Astrocyte of the hippocampus (primary cell): ENCODE measurements around the gene ETFDH.
A peak's percentile ranks its signal among the peaks of the same experiment; 100 is the strongest.
"Not testable (repeated sequence)": the region's sequence is repeated elsewhere in the genome, so short reads cannot be mapped to it uniquely, and the experiment has no call there.

Source experiments
- DNase-seq: peaks from one replicate; pipeline ENCODE4 v3.0.0; 2011; ENCODE audit warnings: low read depth, low spot score

ETFDH gene

GRCh38 chr4:158678767-158679166 lies 6.7 kb downstream of the ETFDH start:
- no peak for DNase-seq

- DNase-seq = no peak
Observed at GRCh38 chr4:158681629-158682028, 9.5 kb downstream of the ETFDH start.

GRCh38 chr4:158682066-158682465 lies 10.0 kb downstream of the ETFDH start:
- no peak for DNase-seq

GRCh38 chr4:158688813-158689212 lies 16.7 kb downstream of the ETFDH start:
- DNase-seq = no peak

- no peak for DNase-seq
Observed at GRCh38 chr4:158704274-158704673, 32.2 kb downstream of the ETFDH start.

DNA sequence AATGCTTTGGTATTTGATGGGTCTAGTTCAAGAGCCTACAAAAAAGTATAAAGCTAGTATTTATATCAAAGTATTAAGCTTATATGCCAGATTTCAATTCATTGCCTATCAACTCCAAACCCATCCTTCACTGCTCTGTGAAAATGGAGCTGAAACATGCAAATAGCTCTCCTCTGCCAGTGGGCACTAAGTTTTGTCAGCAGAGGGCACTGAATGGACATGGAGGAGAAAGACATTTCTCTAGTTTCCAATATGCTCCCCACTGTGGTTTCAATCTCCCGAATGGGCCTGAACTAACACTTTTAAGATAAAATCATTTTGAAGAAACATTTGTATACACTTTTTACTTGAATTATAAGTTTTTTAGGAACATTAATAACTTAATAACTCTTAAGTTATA lies 38.7 kb downstream of the ETFDH start:
- peak; percentile 35 for DNase-seq

DNA sequence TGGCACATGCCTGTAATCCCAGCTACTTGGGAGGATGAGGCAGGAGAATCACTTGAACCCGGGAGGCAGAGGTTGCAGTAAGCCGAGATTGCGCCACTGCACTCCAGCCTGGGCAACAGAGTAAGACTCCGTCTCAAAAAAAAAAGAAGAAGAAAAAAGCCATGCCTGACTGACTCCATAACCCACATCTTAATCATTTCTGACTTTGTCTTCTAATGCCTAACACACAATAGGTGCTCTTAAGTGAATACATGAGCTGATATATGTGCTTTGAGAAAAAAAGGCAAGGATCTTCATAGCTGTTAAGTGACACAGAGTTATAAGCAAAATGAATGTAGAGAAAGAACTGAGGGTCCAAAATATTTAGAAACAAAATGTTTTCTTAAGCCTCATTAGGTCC lies 40.5 kb downstream of the ETFDH start:
- not testable (repeated sequence) for DNase-seq

- DNase-seq = no peak
Observed at GRCh38 chr4:158714937-158715336, 42.8 kb downstream of the ETFDH start.

DNA sequence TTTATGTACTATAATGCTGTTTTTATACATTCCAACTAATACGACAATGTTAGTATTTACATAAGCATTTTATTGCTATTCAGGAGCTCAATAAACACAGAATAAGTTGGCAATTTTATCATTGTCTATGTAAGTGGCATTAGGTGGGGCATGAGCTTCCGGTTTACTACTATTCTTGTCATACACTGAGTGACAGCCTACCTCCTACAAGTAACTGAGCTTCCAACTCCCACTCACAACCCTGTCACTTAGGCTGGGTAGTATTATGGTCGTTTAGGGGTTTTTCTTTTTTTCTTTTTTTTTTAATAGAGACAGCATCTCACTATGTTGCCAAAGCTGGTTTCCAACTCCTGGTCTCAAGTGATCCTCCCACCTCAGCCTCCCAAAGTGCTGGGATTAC lies 43.7 kb downstream of the ETFDH start:
- DNase-seq = no peak

DNA sequence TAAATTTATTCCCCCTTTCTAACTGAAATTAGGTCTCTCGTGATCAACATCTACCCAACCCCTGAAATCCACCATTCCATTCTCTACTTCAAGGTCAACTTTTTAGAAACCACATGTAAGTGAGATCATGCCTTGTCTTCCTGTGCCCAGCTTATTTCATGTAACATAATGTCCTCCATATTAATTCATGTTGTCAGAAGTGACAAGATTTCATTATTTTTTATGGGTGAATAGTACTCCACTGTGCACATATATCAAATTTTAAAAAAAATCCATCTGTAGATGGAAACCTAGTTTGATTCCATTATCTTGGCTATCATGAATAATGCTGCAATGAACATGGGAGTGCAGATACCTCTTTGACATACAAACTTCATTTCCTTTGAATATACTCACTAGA lies 49.6 kb downstream of the ETFDH start:
- no peak for DNase-seq

DNA sequence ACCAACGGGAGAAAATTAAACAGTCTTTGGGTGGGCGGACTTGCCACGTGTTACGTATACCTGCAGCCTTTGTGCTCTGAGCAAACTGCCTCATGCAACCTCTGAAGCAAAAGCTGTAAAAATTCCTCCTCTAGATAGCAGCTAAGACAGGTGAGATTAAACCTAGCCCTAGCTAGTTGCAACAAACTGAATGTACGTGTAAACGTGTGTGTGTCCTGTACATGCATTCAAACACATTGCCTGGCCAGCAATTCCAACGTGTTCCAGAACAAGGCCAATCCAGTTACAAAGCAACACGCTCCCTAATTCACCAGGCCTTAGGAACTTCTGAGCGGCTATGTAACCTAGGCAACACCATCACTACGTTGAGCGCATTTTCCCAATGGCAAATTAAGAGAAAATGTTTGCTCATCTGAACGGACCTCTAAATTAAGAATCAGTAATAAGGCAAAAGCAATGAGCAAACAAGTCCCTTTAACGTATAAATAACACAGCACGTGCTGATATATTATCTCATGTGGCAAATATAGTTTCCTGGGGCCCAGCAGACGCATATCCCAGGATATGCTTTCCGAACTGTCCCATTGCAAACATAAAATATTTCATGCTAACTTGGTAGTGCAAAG lies 50.3 kb downstream of the ETFDH start:
- peak; percentile 63 for DNase-seq

GRCh38 chr4:158722917-158723793 lies 51.1 kb downstream of the ETFDH start, which contains the start of gene PPID:
TSS of gene PPID (minus strand) at chr4:158723396. CDS start at chr4:158723288, 108 bp downstream.
- peak; percentile 93 for DNase-seq

GRCh38 chr4:158724637-158725036 lies 52.5 kb downstream of the ETFDH start:
- no peak for DNase-seq

GRCh38 chr4:158726633-158727032 lies 54.5 kb downstream of the ETFDH start:
- no peak for DNase-seq

DNA sequence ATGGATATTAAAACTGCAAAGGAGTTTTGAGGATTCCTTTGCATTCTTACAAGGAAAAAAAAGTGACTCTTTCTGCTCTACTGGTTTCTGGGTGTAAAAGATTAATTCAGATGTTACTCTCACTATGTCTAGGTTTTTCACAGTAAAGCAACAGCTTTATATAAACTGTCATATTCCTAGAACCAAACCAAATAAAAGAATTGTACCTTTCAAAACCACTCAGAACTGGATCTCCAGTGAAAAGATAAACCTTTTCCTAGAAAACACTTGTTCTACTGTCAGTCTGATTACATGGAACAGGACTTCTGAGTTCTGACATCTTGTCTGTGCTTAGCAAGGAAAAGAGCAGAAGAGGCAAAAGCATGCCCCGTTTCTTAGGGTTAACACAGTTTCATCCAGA lies 56.1 kb downstream of the ETFDH start:
- no peak for DNase-seq

DNA sequence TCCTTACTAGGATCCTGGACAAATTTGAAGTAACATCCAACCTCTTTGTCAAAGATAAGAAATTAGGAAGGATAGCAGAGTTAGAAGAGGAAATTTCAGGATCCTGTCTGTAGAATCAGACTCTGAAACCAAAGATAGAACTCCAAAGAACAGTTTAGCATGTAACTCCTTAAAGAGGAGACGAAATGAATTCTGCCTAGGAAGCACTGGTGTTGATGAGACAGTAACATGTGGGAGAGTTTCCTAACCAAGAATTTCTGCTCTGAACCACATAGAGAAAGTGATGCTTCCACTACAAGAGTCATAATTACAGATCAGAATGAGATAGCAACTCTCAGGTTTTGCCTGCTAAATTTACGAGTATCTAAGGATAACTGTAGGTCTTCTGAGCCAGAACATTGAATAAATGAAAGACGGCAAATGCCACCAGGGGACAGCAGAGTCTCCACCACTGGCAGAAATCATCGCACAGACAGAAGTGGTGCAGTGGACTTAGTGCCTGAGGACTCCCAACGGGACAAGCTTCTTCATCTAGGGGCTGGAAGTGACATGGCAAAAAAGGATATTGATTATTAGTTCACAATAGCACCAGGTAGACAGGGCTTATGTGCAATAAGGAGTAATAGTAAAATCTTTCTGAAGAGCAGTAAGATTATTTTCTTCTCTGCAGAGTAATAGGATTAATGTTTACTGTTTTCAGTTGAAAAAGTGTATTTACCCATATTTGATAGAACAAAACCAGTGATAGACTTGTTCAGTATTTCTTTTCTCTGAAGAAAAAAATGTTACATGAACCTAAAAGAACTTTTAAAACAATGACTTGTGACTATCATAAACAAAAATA lies 57.8 kb downstream of the ETFDH start:
- DNase-seq = peak; percentile 80

GRCh38 chr4:158738866-158739265 lies 66.8 kb downstream of the ETFDH start:
- DNase-seq = no peak

DNA sequence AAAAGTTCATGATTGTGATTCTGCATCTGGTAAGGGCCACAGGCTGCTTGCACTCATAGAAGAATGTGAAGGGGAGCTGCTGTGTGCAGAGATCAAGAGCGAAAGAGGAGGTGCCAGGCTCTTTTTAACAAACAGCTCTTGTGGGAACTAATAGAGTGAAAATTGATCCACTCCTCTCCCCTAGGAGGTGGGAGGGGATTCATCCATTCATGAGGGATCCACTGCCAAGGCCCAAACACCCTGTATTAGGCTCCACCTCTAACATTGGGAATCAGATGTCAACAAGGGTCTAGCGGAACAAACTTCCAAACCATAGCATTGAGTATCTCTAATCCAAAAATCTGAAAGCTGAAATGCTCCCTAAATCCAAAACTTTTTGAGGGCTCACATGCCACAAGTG lies 67.5 kb downstream of the ETFDH start:
- DNase-seq = no peak

DNA sequence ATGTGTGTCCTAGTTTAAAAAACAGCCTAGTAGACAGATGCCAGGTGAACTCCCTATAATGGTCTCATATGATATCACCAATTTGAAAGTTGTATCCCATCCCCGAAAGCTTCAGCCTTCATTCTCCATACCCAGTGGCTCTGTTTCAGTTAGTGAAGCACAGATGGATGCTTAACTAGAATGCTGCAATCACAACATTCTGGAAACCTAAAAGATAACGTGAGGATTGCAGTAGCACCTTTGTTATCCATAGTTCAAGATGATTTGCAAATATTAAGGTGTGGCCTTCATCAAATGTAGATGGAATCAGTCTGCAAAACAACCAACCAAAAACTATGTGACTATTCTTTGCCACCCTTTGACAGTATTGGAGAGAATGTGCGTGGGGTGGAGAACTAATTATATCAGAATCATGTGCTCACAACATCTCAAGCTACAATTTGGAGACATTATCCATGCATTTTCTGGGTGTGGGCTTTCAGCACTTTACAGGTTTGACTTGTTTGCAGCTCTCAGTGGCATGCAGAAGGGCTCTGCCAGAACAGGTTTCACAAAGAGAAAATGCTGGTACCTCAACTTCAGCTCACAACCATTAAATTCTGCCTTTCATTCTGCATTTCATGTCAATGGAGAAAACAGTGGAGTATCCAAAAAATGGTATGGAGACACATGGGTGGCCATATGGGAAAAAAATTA lies 69.4 kb downstream of the ETFDH start:
- no peak for DNase-seq

GRCh38 chr4:158746537-158746936 lies 74.4 kb downstream of the ETFDH start:
- not testable (repeated sequence) for DNase-seq

GRCh38 chr4:158750379-158750778 lies 78.3 kb downstream of the ETFDH start:
- DNase-seq = peak; percentile 86
